Measurements from ENCODE around the gene TAF1A. TPM values are rescaled to one million over a fixed set of nuclear protein-coding genes. Genes with fewer than 3 reads are reported as not detected.

Gene TAF1A
- total RNA-seq, 1 donor from 2014 or later: 11.0 TPM

GRCh38 chr1:222570837-222571236, 18.9 kb downstream of the TAF1A start:
- Histone ChIP-seq H3K27ac (ENCODE audit: low read depth, low read length) (no peak overlapping the region), H3K36me3 (ENCODE audit: control insufficient read depth in 3 of 3, insufficient read depth in 3 of 3, low read length in 3 of 3) (peaks cover 0 to 17% (median 11%) of the 10 kb centered on the region in 3 donors), H3K27me3 (ENCODE audit: control insufficient read depth in 3 of 3, insufficient read depth in 3 of 3, low read length in 3 of 3) (no peaks in the 10 kb centered on the region), H3K4me3 (ENCODE audit: low read length in 3 of 3) (no peak overlapping the region), H3K9me3 (ENCODE audit: control insufficient read depth in 3 of 3, low read length in 3 of 3) (no peaks in the 10 kb centered on the region), H3K9ac (ENCODE audit: low read depth in 1 of 3, low read length in 3 of 3) (no peak overlapping the region), H3K4me1 (ENCODE audit: control insufficient read depth in 3 of 3, insufficient read depth in 3 of 3, low read length in 3 of 3) (no peaks in the 10 kb centered on the region)

GRCh38 chr1:222561656-222562055, 28.1 kb downstream of the TAF1A start:
- Histone ChIP-seq H3K27me3 (ENCODE audit: control insufficient read depth in 3 of 3, insufficient read depth in 3 of 3, low read length in 3 of 3) (no peaks in the 10 kb centered on the region), H3K4me1 (ENCODE audit: control insufficient read depth in 3 of 3, insufficient read depth in 3 of 3, low read length in 3 of 3) (no peaks in the 10 kb centered on the region), H3K9ac (ENCODE audit: low read depth in 1 of 3, low read length in 3 of 3) (no peak overlapping the region), H3K36me3 (ENCODE audit: control insufficient read depth in 3 of 3, insufficient read depth in 3 of 3, low read length in 3 of 3) (peaks cover 4 to 15% (median 12%) of the 10 kb centered on the region in 3 donors), H3K9me3 (ENCODE audit: control insufficient read depth in 3 of 3, low read length in 3 of 3) (no peaks in the 10 kb centered on the region), H3K4me3 (ENCODE audit: low read length in 3 of 3) (no peak overlapping the region), H3K27ac (ENCODE audit: low read depth, low read length) (no peak overlapping the region)

- Histone ChIP-seq H3K9ac (ENCODE audit: low read depth in 1 of 3, low read length in 3 of 3) (no peak overlapping the region), H3K9me3 (ENCODE audit: control insufficient read depth in 3 of 3, low read length in 3 of 3) (no peaks in the 10 kb centered on the region), H3K27ac (ENCODE audit: low read depth, low read length) (no peak overlapping the region), H3K4me3 (ENCODE audit: low read length in 3 of 3) (no peak overlapping the region), H3K27me3 (ENCODE audit: control insufficient read depth in 3 of 3, insufficient read depth in 3 of 3, low read length in 3 of 3) (no peaks in the 10 kb centered on the region), H3K36me3 (ENCODE audit: control insufficient read depth in 3 of 3, insufficient read depth in 3 of 3, low read length in 3 of 3) (peaks cover 8 to 23% (median 19%) of the 10 kb centered on the region in 3 donors), H3K4me1 (ENCODE audit: control insufficient read depth in 3 of 3, insufficient read depth in 3 of 3, low read length in 3 of 3) (no peaks in the 10 kb centered on the region)
Measured at GRCh38 chr1:222557574-222557973, 32.2 kb downstream of the TAF1A start.

- Histone ChIP-seq H3K27me3 (ENCODE audit: control insufficient read depth in 3 of 3, insufficient read depth in 3 of 3, low read length in 3 of 3) (no peaks in the 10 kb centered on the region), H3K4me1 (ENCODE audit: control insufficient read depth in 3 of 3, insufficient read depth in 3 of 3, low read length in 3 of 3) (no peaks in the 10 kb centered on the region), H3K4me3 (ENCODE audit: low read length in 3 of 3) (no peak overlapping the region), H3K36me3 (ENCODE audit: control insufficient read depth in 3 of 3, insufficient read depth in 3 of 3, low read length in 3 of 3) (peaks cover 8 to 23% (median 19%) of the 10 kb centered on the region in 3 donors), H3K27ac (ENCODE audit: low read depth, low read length) (no peak overlapping the region), H3K9ac (ENCODE audit: low read depth in 1 of 3, low read length in 3 of 3) (no peak overlapping the region), H3K9me3 (ENCODE audit: control insufficient read depth in 3 of 3, low read length in 3 of 3) (no peaks in the 10 kb centered on the region)
Measured at GRCh38 chr1:222557148-222557547, 32.6 kb downstream of the TAF1A start.

- H3K27ac ChIP-seq (ENCODE audit: low read depth, low read length): no peak overlapping the region
- peaks cover 8 to 17% (median 16%) of the 10 kb centered on the region in 3 donors for H3K36me3 ChIP-seq (ENCODE audit: control insufficient read depth in 3 of 3, insufficient read depth in 3 of 3, low read length in 3 of 3)
- H3K9ac ChIP-seq (ENCODE audit: low read depth in 1 of 3, low read length in 3 of 3): no peak overlapping the region
- H3K27me3 ChIP-seq (ENCODE audit: control insufficient read depth in 3 of 3, insufficient read depth in 3 of 3, low read length in 3 of 3): no peaks in the 10 kb centered on the region
- no peak overlapping the region for H3K4me3 ChIP-seq (ENCODE audit: low read length in 3 of 3)
- H3K9me3 ChIP-seq (ENCODE audit: control insufficient read depth in 3 of 3, low read length in 3 of 3): no peaks in the 10 kb centered on the region
- H3K4me1 ChIP-seq (ENCODE audit: control insufficient read depth in 3 of 3, insufficient read depth in 3 of 3, low read length in 3 of 3): no peaks in the 10 kb centered on the region
Measured at GRCh38 chr1:222555992-222556615, 33.6 kb downstream of the TAF1A start.

- peaks cover 4 to 11% (median 4%) of the 10 kb centered on the region in 3 donors for H3K36me3 ChIP-seq (ENCODE audit: control insufficient read depth in 3 of 3, insufficient read depth in 3 of 3, low read length in 3 of 3)
- no peak overlapping the region for H3K4me3 ChIP-seq (ENCODE audit: low read length in 3 of 3)
- H3K4me1 ChIP-seq (ENCODE audit: control insufficient read depth in 3 of 3, insufficient read depth in 3 of 3, low read length in 3 of 3): no peaks in the 10 kb centered on the region
- H3K27ac ChIP-seq (ENCODE audit: low read depth, low read length): no peak overlapping the region
- H3K9ac ChIP-seq (ENCODE audit: low read depth in 1 of 3, low read length in 3 of 3): no peak overlapping the region
- H3K9me3 ChIP-seq (ENCODE audit: control insufficient read depth in 3 of 3, low read length in 3 of 3): no peaks in the 10 kb centered on the region
- no peaks in the 10 kb centered on the region for H3K27me3 ChIP-seq (ENCODE audit: control insufficient read depth in 3 of 3, insufficient read depth in 3 of 3, low read length in 3 of 3)
Measured at GRCh38 chr1:222554177-222554576, 35.6 kb downstream of the TAF1A start.

- Histone ChIP-seq H3K27ac (ENCODE audit: low read depth, low read length) (no peak overlapping the region), H3K4me1 (ENCODE audit: control insufficient read depth in 3 of 3, insufficient read depth in 3 of 3, low read length in 3 of 3) (no peaks in the 10 kb centered on the region), H3K36me3 (ENCODE audit: control insufficient read depth in 3 of 3, insufficient read depth in 3 of 3, low read length in 3 of 3) (peaks cover 4 to 11% (median 4%) of the 10 kb centered on the region in 3 donors), H3K4me3 (ENCODE audit: low read length in 3 of 3) (no peak overlapping the region), H3K27me3 (ENCODE audit: control insufficient read depth in 3 of 3, insufficient read depth in 3 of 3, low read length in 3 of 3) (peaks cover 2 to 4% (median 3%) of the 10 kb centered on the region in 3 donors), H3K9ac (ENCODE audit: low read depth in 1 of 3, low read length in 3 of 3) (no peak overlapping the region), H3K9me3 (ENCODE audit: control insufficient read depth in 3 of 3, low read length in 3 of 3) (no peaks in the 10 kb centered on the region)
Measured at GRCh38 chr1:222552882-222553281, 36.9 kb downstream of the TAF1A start.

- H3K9ac ChIP-seq (ENCODE audit: low read depth in 1 of 3, low read length in 3 of 3): no peak within 1 kb of the TSS
Measured at GRCh38 chr1:222547944-222548671, 41.6 kb downstream of the TAF1A start, which contains the start of gene HHIPL2. Gene HHIPL2, minus strand, starts transcription at chr1:222548104. Its CDS starts 60 bp downstream, at chr1:222548044.

GRCh38 chr1:222547260-222547614, 42.5 kb downstream of the TAF1A start:
- no peak overlapping the region for H3K27ac ChIP-seq (ENCODE audit: low read depth, low read length)
- peaks cover 20 to 24% (median 23%) of the 10 kb centered on the region in 3 donors for H3K27me3 ChIP-seq (ENCODE audit: control insufficient read depth in 3 of 3, insufficient read depth in 3 of 3, low read length in 3 of 3)
- no peaks in the 10 kb centered on the region for H3K4me1 ChIP-seq (ENCODE audit: control insufficient read depth in 3 of 3, insufficient read depth in 3 of 3, low read length in 3 of 3)
- H3K36me3 ChIP-seq (ENCODE audit: control insufficient read depth in 3 of 3, insufficient read depth in 3 of 3, low read length in 3 of 3): no peaks in the 10 kb centered on the region
- H3K9ac ChIP-seq (ENCODE audit: low read depth in 1 of 3, low read length in 3 of 3): no peak overlapping the region
- H3K4me3 ChIP-seq (ENCODE audit: low read length in 3 of 3): no peak overlapping the region
- no peaks in the 10 kb centered on the region for H3K9me3 ChIP-seq (ENCODE audit: control insufficient read depth in 3 of 3, low read length in 3 of 3)

More at GRCh38 chr1:222547944-222548671, 41.6 kb downstream of the TAF1A start, which contains the start of gene HHIPL2:
- Histone ChIP-seq H3K27me3 (ENCODE audit: control insufficient read depth in 3 of 3, insufficient read depth in 3 of 3, low read length in 3 of 3) (peaks cover 20 to 24% (median 23%) of the 10 kb centered on the region in 3 donors), H3K36me3 (ENCODE audit: control insufficient read depth in 3 of 3, insufficient read depth in 3 of 3, low read length in 3 of 3) (no peaks in the 10 kb centered on the region), H3K4me3 (ENCODE audit: low read length in 3 of 3) (no peak within 1 kb of the TSS), H3K9me3 (ENCODE audit: control insufficient read depth in 3 of 3, low read length in 3 of 3) (no peaks in the 10 kb centered on the region), H3K27ac (ENCODE audit: low read depth, low read length) (no peak within 1 kb of the TSS), H3K4me1 (ENCODE audit: control insufficient read depth in 3 of 3, insufficient read depth in 3 of 3, low read length in 3 of 3) (no peaks in the 10 kb centered on the region)

GRCh38 chr1:222546548-222547259, 43.0 kb downstream of the TAF1A start:
- peaks cover 20 to 24% (median 23%) of the 10 kb centered on the region in 3 donors for H3K27me3 ChIP-seq (ENCODE audit: control insufficient read depth in 3 of 3, insufficient read depth in 3 of 3, low read length in 3 of 3)
- H3K9ac ChIP-seq (ENCODE audit: low read depth in 1 of 3, low read length in 3 of 3): no peak overlapping the region
- H3K27ac ChIP-seq (ENCODE audit: low read depth, low read length): no peak overlapping the region
- no peaks in the 10 kb centered on the region for H3K36me3 ChIP-seq (ENCODE audit: control insufficient read depth in 3 of 3, insufficient read depth in 3 of 3, low read length in 3 of 3)
- H3K4me1 ChIP-seq (ENCODE audit: control insufficient read depth in 3 of 3, insufficient read depth in 3 of 3, low read length in 3 of 3): no peaks in the 10 kb centered on the region
- no peak overlapping the region for H3K4me3 ChIP-seq (ENCODE audit: low read length in 3 of 3)
- no peaks in the 10 kb centered on the region for H3K9me3 ChIP-seq (ENCODE audit: control insufficient read depth in 3 of 3, low read length in 3 of 3)

All from skeletal muscle tissue (tissue), 4 donors.